ENCODE data around the gene CSTF1. TPM values are rescaled to one million over a fixed set of nuclear protein-coding genes. Genes with fewer than 3 reads are reported as not detected.

The CSTF1 gene
- total and polyA plus RNA-seq, 2 of the 8 experiments (the other 6 are each of a cell fraction or from before 2014, with no cell fraction given) = 59.4 to 83.5 TPM

- Histone ChIP-seq H3K4me3 (ENCODE audit: extremely low read depth in 1 of 4, insufficient read depth in 2 of 4, low read depth in 3 of 4, low read length in 4 of 4) (no peak overlapping the region), H4K91ac (replicated peaks; ENCODE audit: insufficient read length, low read length) (no peak overlapping the region), H2BK15ac (ENCODE audit: low read length) (no peak overlapping the region), H3K9me3 (ENCODE audit: insufficient read depth in 2 of 2, low read depth in 1 of 2, low read length in 1 of 2) (no peaks in the 10 kb centered on the region), H3K27ac (ENCODE audit: low read depth, low read length) (no peak overlapping the region), H2AFZ (ENCODE audit: low read length) (no peak overlapping the region), H3K23me2 (ENCODE audit: low read depth, low read length) (no peaks in the 10 kb centered on the region), H3K56ac (replicated peaks; ENCODE audit: insufficient read length, low read depth, low read length) (no peak overlapping the region), H3K18ac (ENCODE audit: extremely low read depth, low read length) (no peak overlapping the region), H2AK5ac (ENCODE audit: low read depth, low read length) (no peak overlapping the region), H3K4me1 (replicated peaks in 1 of 4; ENCODE audit: control insufficient read depth in 3 of 4, insufficient read depth in 4 of 4, low read length in 3 of 4) (no peaks in the 10 kb centered on the region), H2BK120ac (replicated peaks; ENCODE audit: low read depth, low read length) (no peak overlapping the region), H3K4me2 (ENCODE audit: insufficient read depth in 1 of 2, low read depth in 2 of 2, low read length in 2 of 2) (no peak overlapping the region), H3K27me3 (replicated peaks in 1 of 4; ENCODE audit: control insufficient read depth in 3 of 4, extremely low read depth in 1 of 4, insufficient read depth in 3 of 4, low read length in 3 of 4) (no peaks in the 10 kb centered on the region), H3K79me1 (ENCODE audit: low read depth, low read length) (peaks cover 2% of the 10 kb centered on the region; the same call in 1 of the 2 replicates), H3K23ac (ENCODE audit: insufficient read length) (no peak overlapping the region), H3K79me2 (ENCODE audit: control insufficient read depth in 1 of 2, insufficient read depth in 2 of 2, low read length in 2 of 2) (peaks cover 0 to 31% of the 10 kb centered on the region in 2 experiments; a peak in 2 of 4 replicates), H2BK20ac (ENCODE audit: low read length) (no peak overlapping the region), H2BK5ac (ENCODE audit: low read depth, low read length) (no peak overlapping the region), H3K9ac (replicated peaks in 1 of 4; ENCODE audit: extremely low read depth in 1 of 4, low read depth in 3 of 4, low read length in 3 of 4) (no peak overlapping the region), H4K5ac (ENCODE audit: insufficient read length, low read depth, low read length) (no peak overlapping the region), H3K36me3 (ENCODE audit: control insufficient read depth in 2 of 4, insufficient read depth in 4 of 4, low read length in 3 of 4) (peaks cover 20 to 71% (median 48%) of the 10 kb centered on the region in 4 experiments; a peak in 7 of 8 replicates), H3K14ac (ENCODE audit: insufficient read length) (no peak overlapping the region), H3K4ac (replicated peaks; ENCODE audit: insufficient read length, low read depth, low read length) (no peak overlapping the region), H2BK12ac (ENCODE audit: low read depth, low read length) (no peak overlapping the region), H4K20me1 (replicated peaks in 1 of 2; ENCODE audit: control insufficient read depth in 1 of 2, insufficient read depth in 2 of 2, low read length in 2 of 2) (peaks cover 0 to 5% of the 10 kb centered on the region in 2 experiments), H4K8ac (ENCODE audit: extremely low read depth, insufficient read depth, low read length) (no peak overlapping the region)
- CTCF ChIA-PET (ENCODE audit: partially characterized antibody) = interaction anchor here (1.6 kb wide), 1 partner anchor 26 kb away, joined by 3 read pairs; no protein-coding TSS in a partner anchor
- WGBS, 2 experiments (ENCODE audit: extremely low coverage in 1 of 2, insufficient coverage in 1 of 2, insufficient read length in 1 of 2, insufficient replicate concordance in 2 of 2, low coverage in 1 of 2, low lambda C conversion rate in 2 of 2, missing lambda C conversion rate in 1 of 2) = 96% methylated on average over 1 of the region's 1 CpG; no CpG with 5 or more reads in 1 of the 2 experiments
- DNase-seq (ENCODE audit: low read depth in 1 of 2, low spot score in 2 of 2) (no peak), FAIRE-seq (no peak)
- TF ChIP-seq HDAC2 (IDR thresholded peaks at IDR 0.05; ENCODE audit: borderline replicate concordance in 1 of 2, low read depth in 2 of 2, low read length in 2 of 2) (no peak), PHF8 (conservative IDR thresholded peaks at IDR 0.05; ENCODE audit: low read depth, low read length) (no peak), BRCA1 (IDR thresholded peaks at IDR 0.05; ENCODE audit: low read depth, low read length) (no peak), HDAC6 (IDR thresholded peaks at IDR 0.05; ENCODE audit: low read depth, low read length) (no peak), POLR2AphosphoS5 (IDR thresholded peaks at IDR 0.05; ENCODE audit: low read depth, low read length) (no peak), EGR1 (IDR thresholded peaks at IDR 0.05; ENCODE audit: borderline replicate concordance, low read depth, low read length) (no peak), JUN (IDR thresholded peaks at IDR 0.05; ENCODE audit: low read depth, low read length) (no peak), SIX5 (IDR thresholded peaks at IDR 0.05; ENCODE audit: low read depth, low read length) (no peak), CBX8 (IDR thresholded peaks at IDR 0.05; ENCODE audit: borderline replicate concordance, low read depth, low read length) (no peak), YY1 (IDR thresholded peaks at IDR 0.05; ENCODE audit: low read depth, low read length) (no peak), ZNF274 (IDR thresholded peaks at IDR 0.05; ENCODE audit: borderline replicate concordance, extremely low read depth, low read length) (no peak), SIN3A (conservative IDR thresholded peaks at IDR 0.05 in 1 of 2, IDR thresholded peaks at IDR 0.05 in 1 of 2; ENCODE audit: low read depth in 1 of 2, low read length in 2 of 2) (no peak), CEBPB (IDR thresholded peaks at IDR 0.05; ENCODE audit: low read depth, low read length) (no peak), CBX5 (IDR thresholded peaks at IDR 0.05; ENCODE audit: low read depth, low read length) (no peak)
- POLR2A ChIA-PET (ENCODE audit: partially characterized antibody) = interaction anchor here (0.8 to 1.8 kb wide), 3 partner anchors 9 to 19 kb away, joined by 3 to 8 read pairs (median 7); partner anchors contain the start of genes AURKA and CSTF1
Measured at GRCh38 chr20:56372850-56373249, 19.6 kb upstream of the CSTF1 start.
